Sigmoid colon (tissue), 4 donors: ENCODE results near the gene SLC22A6.

Experiments
- CTCF ChIP-seq, 4 experiments: fragments of 450-650 bp in 3 of 4; fragments of 200-600 bp in 1 of 4; IDR thresholded peaks; one replicate each; pipeline ENCODE4 v1.5.1; 2016 to 2019; ENCODE audit warnings: antibody characterized with exemption in 4 of 4, mild to moderate bottlenecking in 3 of 4, moderate library complexity in 2 of 4
- EP300 ChIP-seq, 4 donors: sonication (generic); formaldehyde crosslinking; IDR thresholded peaks; one replicate each; pipeline ENCODE4 v1.6.1; 2017; ENCODE audit warnings: antibody characterized with exemption in 4 of 4
- POLR2AphosphoS5 ChIP-seq, 4 donors: sonication (generic); formaldehyde crosslinking; IDR thresholded peaks; one replicate each; pipeline ENCODE4 v1.6.1; 2017; ENCODE audit warnings: antibody characterized with exemption in 4 of 4

GRCh38 chr11:62948765-62949320, 35.9 kb downstream of the SLC22A6 start:
- TF ChIP-seq POLR2AphosphoS5 (IDR thresholded peaks at IDR 0.05): no peak
- TF ChIP-seq CTCF (IDR thresholded peaks at IDR 0.05): no peak
- TF ChIP-seq EP300 (IDR thresholded peaks at IDR 0.05): no peak
